CD4-positive, alpha-beta memory T cell (primary cell): Measurements from ENCODE around the gene ATP5F1E. TPM values are rescaled to one million over a fixed set of nuclear protein-coding genes. Genes with fewer than 3 reads are reported as not detected.

Experiments
- CTCF ChIA-PET: fragments of 350-600 bp; sonication (Branson Sonifier 250); formaldehyde crosslinking; loops from one replicate; lab custom pipeline; 2021; ENCODE audit warnings: inconsistent platforms; ENCODE audit not compliant: partially characterized antibody; lab: Charles Lee
- POLR2A ChIA-PET: fragments of 350-600 bp; sonication (Branson Sonifier 250); formaldehyde crosslinking; loops from one replicate; lab custom pipeline; 2021; ENCODE audit not compliant: partially characterized antibody; lab: Charles Lee
- DNase-seq, 5 donors: peaks; one replicate each; pipeline versions ENCODE4 v3.0.0 to v3.0.0-alpha.2; 2020 to 2022; ENCODE audit warnings: mixed read lengths in 1 of 5
- H3K27ac ChIP-seq: one replicate; pipeline ENCODE4 v1.7.0; 2013; ENCODE audit warnings: low read depth, low read length
- H3K27me3 ChIP-seq: 2 replicates; pipeline ENCODE4 v1.7.0; 2013; ENCODE audit warnings: mild to moderate bottlenecking, low read length, moderate library complexity; ENCODE audit not compliant: insufficient read depth
- H3K36me3 ChIP-seq: 2 replicates; pipeline ENCODE4 v1.7.0; 2013; ENCODE audit warnings: mild to moderate bottlenecking, low read length, moderate library complexity; ENCODE audit not compliant: insufficient read depth
- H3K4me1 ChIP-seq: 2 replicates; pipeline ENCODE4 v1.7.0; 2013; ENCODE audit warnings: mild to moderate bottlenecking, low read length, moderate library complexity; ENCODE audit not compliant: insufficient read depth
- H3K4me3 ChIP-seq, 2 donors: one replicate each; pipeline ENCODE4 v1.7.0; 2013; ENCODE audit warnings: low read length in 2 of 2, mild to moderate bottlenecking in 1 of 2
- H3K9me3 ChIP-seq, 2 donors: one replicate each; pipeline ENCODE4 v1.7.0; 2013; ENCODE audit warnings: low read length in 2 of 2, control low read depth in 1 of 2; ENCODE audit not compliant: control insufficient read depth in 1 of 2
- H3K27ac Mint-ChIP-seq, 7 donors: one replicate each; pipeline ENCODE4 v1.8.0; 2020 to 2021; ENCODE audit warnings: mixed read lengths in 7 of 7, mild to moderate bottlenecking in 6 of 7, inconsistent platforms in 3 of 7, moderate library complexity in 3 of 7
- H3K27me3 Mint-ChIP-seq, 2 donors: one replicate each; pipeline ENCODE4 v1.8.0; 2020 to 2021; ENCODE audit warnings: mixed read lengths in 2 of 2
- H3K36me3 Mint-ChIP-seq, 2 donors: one replicate each; pipeline ENCODE4 v1.8.0; 2020 to 2021; ENCODE audit warnings: mixed read lengths in 2 of 2, inconsistent platforms in 1 of 2, mild to moderate bottlenecking in 1 of 2
- H3K4me1 Mint-ChIP-seq, 4 donors: one replicate each; pipeline ENCODE4 v1.8.0; 2020 to 2021; ENCODE audit warnings: mixed read lengths in 4 of 4, mild to moderate bottlenecking in 1 of 4
- H3K4me3 Mint-ChIP-seq, 8 donors: one replicate each; pipeline ENCODE4 v1.8.0; 2020 to 2021; ENCODE audit warnings: mixed read lengths in 8 of 8, mild to moderate bottlenecking in 7 of 8, moderate library complexity in 6 of 8, inconsistent platforms in 3 of 8
- H3K9me3 Mint-ChIP-seq, 8 donors: one replicate each; pipeline ENCODE4 v1.8.0; 2020 to 2021; ENCODE audit warnings: mixed read lengths in 8 of 8, mild to moderate bottlenecking in 5 of 8, inconsistent platforms in 3 of 8, moderate library complexity in 1 of 8
- intact Hi-C: fragments of 100-400 bp; cut with micrococcal nuclease; formaldehyde crosslinking; loops from one replicate; pipeline ENCODE4 v1.15.1; 2023
- polyA plus RNA-seq, 2 donors: library from polyadenylated mRNA; unstranded; fragments of 300-500 nt; fragmentation: Illumina TruSeq; gene quantifications; one replicate each; pipeline ENCODE4 v1.2.3, GENCODE V29; 2021
- total RNA-seq, 2 experiments: library from RNA; stranded (reverse); gene quantifications; one replicate each; pipeline ENCODE4 v1.2.3, GENCODE V29; 2021

ATP5F1E gene
- total and polyA plus RNA-seq, 4 experiments from 2014 or later, result 76.9 to 102 (median 80.9) TPM

- Histone ChIP-seq H3K27ac (no peak overlapping the region), H3K27me3 (no peaks in the 10 kb centered on the region), H3K36me3 (peaks cover 36% of the 10 kb centered on the region), H3K4me1 (no peaks in the 10 kb centered on the region), H3K4me3 (no peak overlapping the region), H3K9me3 (no peaks in the 10 kb centered on the region)
- ChIA-PET POLR2A (no interaction called here), CTCF (interaction anchor here (0.7 to 1.0 kb wide), 2 partner anchors 16 to 17 kb away, joined by 3 to 4 read pairs; partner anchors contain the start of gene NELFCD)
- Mint-ChIP-seq H3K4me3 (no peak overlapping the region), H3K27ac (peak overlapping the region in 2 of 7 donors; percentile 42 to 57), H3K27me3 (no peaks in the 10 kb centered on the region), H3K4me1 (peaks cover under 1 to 1% (median under 1%) of the 10 kb centered on the region in 4 donors), H3K9me3 (no peaks in the 10 kb centered on the region), H3K36me3 (peaks cover 32 to 58% of the 10 kb centered on the region in 2 donors)
- no peak for DNase-seq
- intact Hi-C loops, result no loop called here
Measured at GRCh38 chr20:58997141-58997770, 34.9 kb downstream of the ATP5F1E start.

- Histone ChIP-seq H3K36me3 (peaks cover 39% of the 10 kb centered on the region), H3K4me3 (no peak overlapping the region), H3K27ac (no peak overlapping the region), H3K9me3 (no peaks in the 10 kb centered on the region), H3K4me1 (no peaks in the 10 kb centered on the region), H3K27me3 (no peaks in the 10 kb centered on the region)
- Mint-ChIP-seq H3K4me3 (no peak overlapping the region), H3K9me3 (no peaks in the 10 kb centered on the region), H3K36me3 (peaks cover 38 to 65% of the 10 kb centered on the region in 2 donors), H3K4me1 (no peaks in the 10 kb centered on the region), H3K27ac (no peak overlapping the region), H3K27me3 (no peaks in the 10 kb centered on the region)
- ChIA-PET CTCF (interaction anchor here (0.7 kb wide), 1 partner anchor 16 kb away, joined by 4 read pairs; no protein-coding TSS in a partner anchor), POLR2A (no interaction called here)
- no peak for DNase-seq
- intact Hi-C loops, result no loop called here
Measured at GRCh38 chr20:58996226-58996611, 35.9 kb downstream of the ATP5F1E start.

GRCh38 chr20:58995461-58996225 lies 36.5 kb downstream of the ATP5F1E start:
- no peaks in the 10 kb centered on the region for H3K27me3 Mint-ChIP-seq
- no peaks in the 10 kb centered on the region for H3K4me1 Mint-ChIP-seq
- Histone ChIP-seq H3K27me3 (no peaks in the 10 kb centered on the region), H3K9me3 (no peaks in the 10 kb centered on the region), H3K27ac (no peak overlapping the region), H3K4me3 (no peak overlapping the region), H3K4me1 (no peaks in the 10 kb centered on the region), H3K36me3 (peaks cover 44% of the 10 kb centered on the region)
- no peak overlapping the region for H3K4me3 Mint-ChIP-seq
- H3K9me3 Mint-ChIP-seq, result no peaks in the 10 kb centered on the region
- POLR2A ChIA-PET, result no interaction called here
- peaks cover 41 to 71% of the 10 kb centered on the region in 2 donors for H3K36me3 Mint-ChIP-seq
- peak overlapping the region in 2 of 7 donors; percentile 6 to 34 for H3K27ac Mint-ChIP-seq
- no peak for DNase-seq
- intact Hi-C loops, result no loop called here
- CTCF ChIA-PET, result no interaction called here

GRCh38 chr20:58994390-58995159 lies 37.6 kb downstream of the ATP5F1E start:
- no peak overlapping the region for H3K4me3 ChIP-seq
- no peaks in the 10 kb centered on the region for H3K9me3 ChIP-seq
- H3K36me3 ChIP-seq, result peaks cover 53% of the 10 kb centered on the region
- peaks cover 48 to 72% of the 10 kb centered on the region in 2 donors for H3K36me3 Mint-ChIP-seq
- H3K4me1 Mint-ChIP-seq, result no peaks in the 10 kb centered on the region
- no peak overlapping the region for H3K27ac ChIP-seq
- H3K27me3 Mint-ChIP-seq, result no peaks in the 10 kb centered on the region
- H3K27me3 ChIP-seq, result no peaks in the 10 kb centered on the region
- POLR2A ChIA-PET, result no interaction called here
- no peak for DNase-seq
- no peak overlapping the region for H3K4me3 Mint-ChIP-seq
- CTCF ChIA-PET, result interaction anchor here (0.8 kb wide), 1 partner anchor 12 kb away, joined by 3 read pairs; no protein-coding TSS in a partner anchor
- H3K27ac Mint-ChIP-seq, result no peak overlapping the region
- H3K4me1 ChIP-seq, result no peaks in the 10 kb centered on the region
- intact Hi-C loops, result no loop called here
- H3K9me3 Mint-ChIP-seq, result no peaks in the 10 kb centered on the region

- no peak for DNase-seq
- H3K9me3 ChIP-seq, result no peaks in the 10 kb centered on the region
- H3K27ac ChIP-seq, result no peak overlapping the region
- H3K4me3 ChIP-seq, result no peak overlapping the region
- H3K27me3 Mint-ChIP-seq, result no peaks in the 10 kb centered on the region
- H3K27me3 ChIP-seq, result no peaks in the 10 kb centered on the region
- POLR2A ChIA-PET, result interaction anchor here (0.8 to 1.4 kb wide), 2 partner anchors 10 to 39 kb away, joined by 3 to 4 read pairs; partner anchors contain the start of gene ATP5F1E
- H3K4me1 ChIP-seq, result no peaks in the 10 kb centered on the region
- peak overlapping the region in 1 of 7 donors; percentile 57 for H3K27ac Mint-ChIP-seq
- H3K4me1 Mint-ChIP-seq, result no peaks in the 10 kb centered on the region
- no peak overlapping the region for H3K4me3 Mint-ChIP-seq
- intact Hi-C loops, result no loop called here
- no peaks in the 10 kb centered on the region for H3K9me3 Mint-ChIP-seq
- peaks cover 58 to 80% of the 10 kb centered on the region in 2 donors for H3K36me3 Mint-ChIP-seq
- peaks cover 63% of the 10 kb centered on the region for H3K36me3 ChIP-seq
- CTCF ChIA-PET, result interaction anchor here (0.7 kb wide), 1 partner anchor 124 kb away, joined by 3 read pairs; no protein-coding TSS in a partner anchor
Measured at GRCh38 chr20:58993332-58994248, 38.5 kb downstream of the ATP5F1E start.

GRCh38 chr20:58992911-58993310 lies 39.2 kb downstream of the ATP5F1E start:
- DNase-seq, result no peak
- Histone ChIP-seq H3K4me1 (no peaks in the 10 kb centered on the region), H3K36me3 (peaks cover 70% of the 10 kb centered on the region), H3K9me3 (no peaks in the 10 kb centered on the region), H3K27ac (no peak overlapping the region), H3K4me3 (no peak overlapping the region), H3K27me3 (no peaks in the 10 kb centered on the region)
- Mint-ChIP-seq H3K27ac (no peak overlapping the region), H3K9me3 (no peaks in the 10 kb centered on the region), H3K36me3 (peaks cover 60 to 84% of the 10 kb centered on the region in 2 donors), H3K4me3 (no peak overlapping the region), H3K4me1 (peaks cover 0 to 2% (median 0%) of the 10 kb centered on the region in 4 donors), H3K27me3 (no peaks in the 10 kb centered on the region)
- ChIA-PET POLR2A (interaction anchor here (0.8 to 1.4 kb wide), 3 partner anchors 10 to 39 kb away, joined by 3 to 4 read pairs (median 4); partner anchors contain the start of gene ATP5F1E), CTCF (interaction anchor here (0.7 to 1.0 kb wide), 2 partner anchors 123 to 215 kb away, joined by 3 read pairs; no protein-coding TSS in a partner anchor)
- intact Hi-C loops, result no loop called here
